Measurements from ENCODE around the gene ZNF385A. TPM values are rescaled to one million over a fixed set of nuclear protein-coding genes. Genes with fewer than 3 reads are reported as not detected.

ZNF385A gene
- total RNA-seq, 1 donor from 2014 or later = 0.79 TPM

- DNase-seq (ENCODE audit: low read depth, low spot score) = no peak
Measured at GRCh38 chr12:54393743-54394142, 9.2 kb upstream of the ZNF385A start.

- DNase-seq (ENCODE audit: low read depth, low spot score) = no peak
Measured at GRCh38 chr12:54393207-54393609, 8.7 kb upstream of the ZNF385A start.

GRCh38 chr12:54392485-54393206 is 8.1 kb upstream of the ZNF385A start:
- DNase-seq (ENCODE audit: low read depth, low spot score) = no peak

- no peak for DNase-seq (ENCODE audit: low read depth, low spot score)
Measured at GRCh38 chr12:54390668-54391551, 6.4 kb upstream of the ZNF385A start.

- DNase-seq (ENCODE audit: low read depth, low spot score) = no peak
Measured at GRCh38 chr12:54390176-54390667, 5.7 kb upstream of the ZNF385A start.

- DNase-seq (ENCODE audit: low read depth, low spot score) = no peak
Measured at GRCh38 chr12:54389607-54390175, 5.2 kb upstream of the ZNF385A start.

- DNase-seq (ENCODE audit: low read depth, low spot score) = no peak
Measured at GRCh38 chr12:54389134-54389508, 4.6 kb upstream of the ZNF385A start.

GRCh38 chr12:54388237-54389133 is 4.0 kb upstream of the ZNF385A start:
- DNase-seq (ENCODE audit: low read depth, low spot score) = no peak

GRCh38 chr12:54387114-54387467 is 2.6 kb upstream of the ZNF385A start:
- DNase-seq (ENCODE audit: low read depth, low spot score) = no peak

GRCh38 chr12:54386403-54387113 is 2.0 kb upstream of the ZNF385A start:
- no peak for DNase-seq (ENCODE audit: low read depth, low spot score)

- DNase-seq (ENCODE audit: low read depth, low spot score) = no peak
Measured at GRCh38 chr12:54385251-54385914, 850 bp upstream of the ZNF385A start.

- no peak for DNase-seq (ENCODE audit: low read depth, low spot score)
Measured at GRCh38 chr12:54383041-54383609, 1.4 kb downstream of the ZNF385A start.

GRCh38 chr12:54381136-54381535 is 3.4 kb downstream of the ZNF385A start:
- no peak for DNase-seq (ENCODE audit: low read depth, low spot score)

- DNase-seq (ENCODE audit: low read depth, low spot score) = peak; percentile 43
Measured at GRCh38 chr12:54379398-54380201, 4.9 kb downstream of the ZNF385A start.

- DNase-seq (ENCODE audit: low read depth, low spot score) = no peak
Measured at GRCh38 chr12:54378796-54379397, 5.6 kb downstream of the ZNF385A start.

GRCh38 chr12:54377797-54378515 is 6.6 kb downstream of the ZNF385A start:
- DNase-seq (ENCODE audit: low read depth, low spot score) = no peak

GRCh38 chr12:54377007-54377406 is 7.5 kb downstream of the ZNF385A start:
- DNase-seq (ENCODE audit: low read depth, low spot score) = no peak

GRCh38 chr12:54376596-54376995 is 7.9 kb downstream of the ZNF385A start:
- no peak for DNase-seq (ENCODE audit: low read depth, low spot score)
